CD14-positive monocyte (primary cell): ENCODE data around the gene EPHB2. TPM values are rescaled to one million over a fixed set of nuclear protein-coding genes. Genes with fewer than 3 reads are reported as not detected.

Experiments
- DNase-seq, 3 donors: peaks; one replicate each; pipeline ENCODE4 v3.0.0-alpha.2; 2011 to 2022
- H2AFZ ChIP-seq: 2 replicates; pipeline ENCODE4 v1.6.0; 2012; ENCODE audit warnings: mild to moderate bottlenecking, low read depth, low read length, inconsistent platforms; ENCODE audit not compliant: insufficient read depth, poor library complexity, severe bottlenecking
- H3K27ac ChIP-seq, 2 donors: 1 replicate in 1 of 2; 2 replicates in 1 of 2; pipeline ENCODE4 v1.5.1; 2012 to 2013; ENCODE audit warnings: low read length in 2 of 2, control low read depth in 1 of 2, inconsistent platforms in 1 of 2, low read depth in 1 of 2, mild to moderate bottlenecking in 1 of 2
- H3K27me3 ChIP-seq, 2 donors: one replicate each; pipeline versions ENCODE4 v1.6.0 to v1.6.1; 2011 to 2013; ENCODE audit warnings: low read length in 2 of 2; ENCODE audit not compliant: control insufficient read depth in 2 of 2, insufficient read depth in 2 of 2
- H3K36me3 ChIP-seq, 2 donors: replicated peaks in 1 of 2; 1 replicate in 1 of 2; 2 replicates in 1 of 2; pipeline versions ENCODE4 v1.5.1 to v1.6.1; 2012 to 2013; ENCODE audit warnings: low read length in 2 of 2, control low read depth in 1 of 2, inconsistent platforms in 1 of 2, mild to moderate bottlenecking in 1 of 2; ENCODE audit not compliant: insufficient read depth in 2 of 2, control insufficient read depth in 1 of 2
- H3K4me1 ChIP-seq, 2 donors: 1 replicate in 1 of 2; 2 replicates in 1 of 2; pipeline versions ENCODE4 v1.5.1 to v1.6.1; 2012 to 2013; ENCODE audit warnings: low read length in 2 of 2, control low read depth in 1 of 2, inconsistent platforms in 1 of 2, mild to moderate bottlenecking in 1 of 2, moderate library complexity in 1 of 2; ENCODE audit not compliant: insufficient read depth in 2 of 2, control insufficient read depth in 1 of 2
- H3K4me2 ChIP-seq: replicated peaks from 2 replicates; pipeline ENCODE3; 2012; ENCODE audit warnings: low read length, moderate library complexity, mild to moderate bottlenecking; ENCODE audit not compliant: poor library complexity, severe bottlenecking; ENCODE audit errors: extremely low read depth
- H3K4me3 ChIP-seq, 3 experiments: fragments of 200-600 bp in 1 of 3; sonication (generic) in 1 of 3; replicated peaks in 1 of 3; 1 replicate in 2 of 3; 2 replicates in 1 of 3; pipeline ENCODE4 v1.5.1; 2011 to 2013; ENCODE audit warnings: low read length in 3 of 3, mild to moderate bottlenecking in 3 of 3, control low read depth in 2 of 3, low read depth in 2 of 3, inconsistent platforms in 1 of 3, moderate library complexity in 1 of 3
- H3K79me2 ChIP-seq: 2 replicates; pipeline ENCODE4 v1.6.0; 2012; ENCODE audit warnings: mild to moderate bottlenecking, control low read depth, inconsistent platforms, low read length, moderate library complexity; ENCODE audit not compliant: insufficient read depth
- H3K9ac ChIP-seq: 2 replicates; pipeline ENCODE4 v1.6.0; 2017; ENCODE audit warnings: low read length, mild to moderate bottlenecking; ENCODE audit not compliant: insufficient read depth, poor library complexity, severe bottlenecking
- H3K9me3 ChIP-seq, 2 donors: replicated peaks in 1 of 2; 1 replicate in 1 of 2; 2 replicates in 1 of 2; pipeline versions ENCODE4 v1.5.1 to v1.6.1; 2012 to 2013; ENCODE audit warnings: low read length in 2 of 2, control low read depth in 1 of 2; ENCODE audit not compliant: control insufficient read depth in 1 of 2, insufficient read depth in 1 of 2
- H4K20me1 ChIP-seq: 2 replicates; pipeline ENCODE4 v1.6.0; 2012; ENCODE audit warnings: mild to moderate bottlenecking, low read length, control low read depth, moderate library complexity; ENCODE audit not compliant: insufficient read depth
- H3K27ac Mint-ChIP-seq, 7 donors: one replicate each; pipeline ENCODE4 v1.8.0; 2020; ENCODE audit warnings: mild to moderate bottlenecking in 7 of 7, mixed read lengths in 7 of 7, moderate library complexity in 6 of 7, inconsistent platforms in 2 of 7
- H3K27me3 Mint-ChIP-seq, 3 donors: one replicate each; pipeline ENCODE4 v1.8.0; 2021 to 2022; ENCODE audit warnings: low read depth in 3 of 3, mild to moderate bottlenecking in 3 of 3, mixed read lengths in 3 of 3, moderate library complexity in 3 of 3, inconsistent platforms in 1 of 3
- H3K36me3 Mint-ChIP-seq, 2 donors: one replicate each; pipeline ENCODE4 v1.8.0; 2020; ENCODE audit warnings: mixed read lengths in 2 of 2, inconsistent platforms in 1 of 2, mild to moderate bottlenecking in 1 of 2
- H3K4me1 Mint-ChIP-seq: one replicate; pipeline ENCODE4 v1.8.0; 2020; ENCODE audit warnings: mild to moderate bottlenecking, mixed read lengths
- H3K4me3 Mint-ChIP-seq, 2 donors: one replicate each; pipeline ENCODE4 v1.8.0; 2020; ENCODE audit warnings: mild to moderate bottlenecking in 2 of 2, mixed read lengths in 2 of 2, moderate library complexity in 1 of 2
- H3K9me3 Mint-ChIP-seq, 7 donors: one replicate each; pipeline ENCODE4 v1.8.0; 2020 to 2022; ENCODE audit warnings: mixed read lengths in 7 of 7, mild to moderate bottlenecking in 6 of 7, moderate library complexity in 6 of 7, inconsistent platforms in 2 of 7
- CTCF ChIP-seq: fragments of 200-600 bp; IDR thresholded peaks from one replicate; pipeline ENCODE4 v1.8.0; 2022; ENCODE audit warnings: antibody characterized with exemption, mild to moderate bottlenecking
- WGBS: methylation state at CpG from one replicate; pipeline ENCODE4 v1.1.5; 2013; ENCODE audit warnings: missing lambda C conversion rate; ENCODE audit not compliant: insufficient coverage; 5-methylcytosine and 5-hydroxymethylcytosine counted together
- intact Hi-C, 2 donors: fragments of 100-400 bp; cut with micrococcal nuclease; formaldehyde crosslinking; loops; one replicate each; pipeline versions ENCODE4 v1.15.0 to v1.15.1; 2023
- polyA plus RNA-seq, 3 donors: library from polyadenylated mRNA; depleted of rRNA in 1 of 3; unstranded in 2 of 3; stranded (reverse) in 1 of 3; fragments of 300-500 nt in 2 of 3; fragments of >200 nt in 1 of 3; fragmentation: Illumina TruSeq in 2 of 3; gene quantifications; 1 replicate in 2 of 3; 2 replicates in 1 of 3; pipeline ENCODE4 v1.2.3, GENCODE V29; 2012 to 2021

The EPHB2 gene
- polyA plus RNA-seq, 3 donors, result 2.9 to 5.6 (median 3.4) TPM

GRCh38 chr1:22852144-22852655 lies 141.6 kb downstream of the EPHB2 start:
- Histone ChIP-seq H3K4me1 (peaks cover 0 to under 1% of the 10 kb centered on the region in 2 donors), H3K9ac (no peak overlapping the region), H3K9me3 (no peaks in the 10 kb centered on the region), H3K27ac (no peak overlapping the region), H3K79me2 (no peaks in the 10 kb centered on the region), H3K27me3 (no peaks in the 10 kb centered on the region), H3K4me2 (no peak overlapping the region), H3K36me3 (no peaks in the 10 kb centered on the region), H3K4me3 (no peak overlapping the region), H2AFZ (no peak overlapping the region), H4K20me1 (no peaks in the 10 kb centered on the region)
- DNase-seq, result no peak
- H3K27ac Mint-ChIP-seq, result no peak overlapping the region
- intact Hi-C loops, result no loop called here
- H3K9me3 Mint-ChIP-seq, result peaks cover 0 to 2% (median 0%) of the 10 kb centered on the region in 7 donors
- H3K4me3 Mint-ChIP-seq, result no peak overlapping the region
- 93% methylated on average over 3 of the region's 6 CpGs for WGBS
- TF ChIP-seq CTCF, result no peak
- H3K4me1 Mint-ChIP-seq, result peaks cover 5% of the 10 kb centered on the region
- no peaks in the 10 kb centered on the region for H3K36me3 Mint-ChIP-seq
- peaks cover 0 to 8% (median 2%) of the 10 kb centered on the region in 3 donors for H3K27me3 Mint-ChIP-seq

GRCh38 chr1:22853651-22854185 lies 143.1 kb downstream of the EPHB2 start:
- Histone ChIP-seq H3K79me2 (no peaks in the 10 kb centered on the region), H3K9me3 (no peaks in the 10 kb centered on the region), H3K27me3 (no peaks in the 10 kb centered on the region), H3K4me3 (no peak overlapping the region), H3K27ac (no peak overlapping the region), H3K9ac (no peak overlapping the region), H3K36me3 (no peaks in the 10 kb centered on the region), H3K4me1 (no peaks in the 10 kb centered on the region), H4K20me1 (no peaks in the 10 kb centered on the region), H3K4me2 (no peak overlapping the region), H2AFZ (no peak overlapping the region)
- no peak overlapping the region for H3K4me3 Mint-ChIP-seq
- no peak for TF ChIP-seq CTCF
- no peaks in the 10 kb centered on the region for H3K36me3 Mint-ChIP-seq
- 94% methylated on average over 8 of the region's 9 CpGs for WGBS
- no peak for DNase-seq
- peaks cover 5% of the 10 kb centered on the region for H3K4me1 Mint-ChIP-seq
- intact Hi-C loops, result no loop called here
- H3K27me3 Mint-ChIP-seq, result peaks cover 0 to 5% (median 0%) of the 10 kb centered on the region in 3 donors
- peaks cover 0 to 2% (median 0%) of the 10 kb centered on the region in 7 donors for H3K9me3 Mint-ChIP-seq
- H3K27ac Mint-ChIP-seq, result no peak overlapping the region
